Measurements from ENCODE around the gene IRX5.

DNA sequence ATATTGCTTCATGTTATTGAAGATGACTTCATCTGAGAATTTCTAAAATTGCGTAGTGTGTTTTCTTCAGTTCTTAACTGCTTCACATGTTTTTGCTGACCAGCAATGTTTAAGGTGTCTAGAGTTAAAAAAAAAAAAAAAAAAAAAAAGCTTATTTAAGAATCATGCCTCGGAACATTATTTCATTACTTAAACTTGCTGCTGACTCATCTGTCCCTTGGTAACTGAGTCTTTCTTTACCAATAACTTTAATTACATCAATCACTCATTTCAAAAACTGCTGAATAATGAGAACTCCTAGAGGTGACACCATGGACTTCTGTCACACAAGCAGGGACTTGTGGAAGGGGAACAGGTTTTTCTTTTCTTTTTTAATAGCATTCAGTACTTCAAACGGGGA, 16.2 kb downstream of the IRX5 start:
- TF ChIP-seq, protein P1, sequence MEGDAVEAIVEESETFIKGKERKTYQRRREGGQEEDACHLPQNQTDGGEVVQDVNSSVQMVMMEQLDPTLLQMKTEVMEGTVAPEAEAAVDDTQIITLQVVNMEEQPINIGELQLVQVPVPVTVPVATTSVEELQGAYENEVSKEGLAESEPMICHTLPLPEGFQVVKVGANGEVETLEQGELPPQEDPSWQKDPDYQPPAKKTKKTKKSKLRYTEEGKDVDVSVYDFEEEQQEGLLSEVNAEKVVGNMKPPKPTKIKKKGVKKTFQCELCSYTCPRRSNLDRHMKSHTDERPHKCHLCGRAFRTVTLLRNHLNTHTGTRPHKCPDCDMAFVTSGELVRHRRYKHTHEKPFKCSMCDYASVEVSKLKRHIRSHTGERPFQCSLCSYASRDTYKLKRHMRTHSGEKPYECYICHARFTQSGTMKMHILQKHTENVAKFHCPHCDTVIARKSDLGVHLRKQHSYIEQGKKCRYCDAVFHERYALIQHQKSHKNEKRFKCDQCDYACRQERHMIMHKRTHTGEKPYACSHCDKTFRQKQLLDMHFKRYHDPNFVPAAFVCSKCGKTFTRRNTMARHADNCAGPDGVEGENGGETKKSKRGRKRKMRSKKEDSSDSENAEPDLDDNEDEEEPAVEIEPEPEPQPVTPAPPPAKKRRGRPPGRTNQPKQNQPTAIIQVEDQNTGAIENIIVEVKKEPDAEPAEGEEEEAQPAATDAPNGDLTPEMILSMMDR (IDR thresholded peaks at IDR 0.05; ENCODE audit: low read length) = no peak
- TF ChIP-seq EZH2 (IDR thresholded peaks at IDR 0.05; ENCODE audit: borderline replicate concordance, low read length) = no peak

Measured in OCI-LY1 (cell line).